ENCODE results near the gene SHLD1.

Gene SHLD1

DNA sequence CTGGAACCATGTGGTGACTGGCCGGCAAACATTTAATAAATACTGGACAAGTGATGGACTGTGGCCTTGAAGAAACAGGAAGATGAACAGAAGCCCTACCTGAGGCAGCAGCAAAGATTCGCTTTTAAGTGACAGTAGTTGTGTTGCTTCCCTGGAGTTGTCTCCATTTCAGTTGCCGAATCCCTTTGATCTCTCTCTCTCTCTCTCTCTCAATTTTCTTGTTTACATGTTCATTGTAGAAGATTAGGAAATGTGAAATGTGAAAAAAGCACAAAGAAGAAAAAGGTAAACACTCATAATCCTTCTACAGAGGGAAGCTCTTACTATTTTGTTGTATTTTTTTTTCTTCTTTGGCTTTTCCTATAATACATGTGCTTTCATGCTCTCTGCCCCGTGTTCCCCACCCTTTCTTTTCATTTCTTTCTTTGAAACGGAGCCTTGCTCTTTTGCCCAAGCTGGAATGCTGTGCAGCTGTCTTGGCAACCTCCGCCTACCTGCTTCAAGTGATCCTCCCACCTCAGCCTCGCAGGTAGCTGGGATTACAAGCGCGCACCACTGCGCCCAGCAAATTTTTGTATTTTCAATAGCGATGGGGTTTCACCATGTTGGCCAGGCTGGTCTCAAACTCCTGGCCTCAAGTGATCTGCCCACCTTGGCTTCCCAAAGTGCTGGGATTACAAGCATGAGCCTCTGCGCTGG, 81.5 kb downstream of the SHLD1 start:
- TF ChIP-seq, protein P1, sequence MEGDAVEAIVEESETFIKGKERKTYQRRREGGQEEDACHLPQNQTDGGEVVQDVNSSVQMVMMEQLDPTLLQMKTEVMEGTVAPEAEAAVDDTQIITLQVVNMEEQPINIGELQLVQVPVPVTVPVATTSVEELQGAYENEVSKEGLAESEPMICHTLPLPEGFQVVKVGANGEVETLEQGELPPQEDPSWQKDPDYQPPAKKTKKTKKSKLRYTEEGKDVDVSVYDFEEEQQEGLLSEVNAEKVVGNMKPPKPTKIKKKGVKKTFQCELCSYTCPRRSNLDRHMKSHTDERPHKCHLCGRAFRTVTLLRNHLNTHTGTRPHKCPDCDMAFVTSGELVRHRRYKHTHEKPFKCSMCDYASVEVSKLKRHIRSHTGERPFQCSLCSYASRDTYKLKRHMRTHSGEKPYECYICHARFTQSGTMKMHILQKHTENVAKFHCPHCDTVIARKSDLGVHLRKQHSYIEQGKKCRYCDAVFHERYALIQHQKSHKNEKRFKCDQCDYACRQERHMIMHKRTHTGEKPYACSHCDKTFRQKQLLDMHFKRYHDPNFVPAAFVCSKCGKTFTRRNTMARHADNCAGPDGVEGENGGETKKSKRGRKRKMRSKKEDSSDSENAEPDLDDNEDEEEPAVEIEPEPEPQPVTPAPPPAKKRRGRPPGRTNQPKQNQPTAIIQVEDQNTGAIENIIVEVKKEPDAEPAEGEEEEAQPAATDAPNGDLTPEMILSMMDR (conservative IDR thresholded peaks at IDR 0.05; ENCODE audit: low read depth, low read length), result no peak
- H3K4me3 ChIP-seq (ENCODE audit: low read depth, low read length), result no peak overlapping the region
- DNase-seq (ENCODE audit: low read depth), result no peak

DNA sequence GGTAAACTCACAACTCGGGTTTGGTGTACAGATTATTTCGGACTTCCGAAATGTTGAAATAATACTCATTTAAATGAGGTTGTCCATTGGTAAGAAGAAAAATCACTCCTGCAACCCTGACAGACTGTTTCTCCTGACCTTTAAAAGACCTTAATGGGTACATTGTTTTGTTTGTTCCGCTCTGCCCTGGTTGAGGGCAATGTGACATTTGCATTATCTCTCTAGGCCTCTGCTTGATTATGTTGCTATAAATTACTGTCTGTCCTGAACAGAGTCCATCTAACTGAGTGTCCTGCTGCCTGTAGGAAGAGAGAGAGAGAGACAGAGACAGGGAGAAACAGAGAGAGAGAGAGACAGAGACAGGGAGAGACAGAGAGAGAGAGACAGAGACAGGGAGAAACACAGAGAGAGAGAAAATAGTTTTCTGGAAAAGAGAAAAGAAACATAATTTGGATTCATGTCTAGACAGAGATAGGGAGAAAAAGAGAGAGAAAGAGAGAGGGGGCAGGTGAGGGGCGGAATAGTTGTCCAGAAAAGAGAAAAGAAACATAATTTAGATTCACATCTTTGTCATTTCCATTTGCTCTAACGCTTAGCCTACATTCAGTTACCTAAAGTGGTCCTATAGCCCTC, 83.2 kb downstream of the SHLD1 start:
- DNase-seq (ENCODE audit: low read depth), result no peak
- no peak overlapping the region for H3K4me3 ChIP-seq (ENCODE audit: low read depth, low read length)
- TF ChIP-seq, protein P1 (conservative IDR thresholded peaks at IDR 0.05; ENCODE audit: low read depth, low read length), result no peak

DNA sequence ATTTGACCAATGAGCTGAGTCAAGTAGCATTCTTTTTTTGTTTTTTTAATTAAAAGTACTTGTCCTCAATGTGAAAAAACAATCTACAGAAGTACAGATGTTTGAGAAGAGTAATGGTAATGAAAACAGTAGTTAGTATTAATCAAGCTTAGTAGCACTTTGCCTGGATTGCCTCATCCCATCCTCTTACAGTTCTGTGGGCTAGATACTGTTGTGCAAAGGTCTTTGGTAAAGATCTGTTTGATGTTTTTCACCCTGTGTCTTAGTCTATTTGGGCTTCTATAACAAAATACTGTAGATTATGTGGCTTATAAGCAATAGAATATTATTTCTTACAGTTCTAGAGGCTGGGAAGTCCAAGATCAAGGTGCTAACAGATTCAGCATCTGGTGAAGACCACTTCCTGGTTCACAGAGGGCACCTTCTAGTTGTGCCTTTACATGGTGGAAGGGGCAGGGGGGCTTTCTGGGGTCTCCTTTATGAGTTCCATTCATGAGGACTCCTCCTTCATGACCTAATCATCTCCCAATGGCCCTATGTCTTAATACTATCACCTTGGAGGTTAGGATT, 84.3 kb downstream of the SHLD1 start:
- no peak overlapping the region for H3K4me3 ChIP-seq (ENCODE audit: low read depth, low read length)
- peak; percentile 31 for DNase-seq (ENCODE audit: low read depth)
- TF ChIP-seq, protein P1 (conservative IDR thresholded peaks at IDR 0.05; ENCODE audit: low read depth, low read length), result no peak

DNA sequence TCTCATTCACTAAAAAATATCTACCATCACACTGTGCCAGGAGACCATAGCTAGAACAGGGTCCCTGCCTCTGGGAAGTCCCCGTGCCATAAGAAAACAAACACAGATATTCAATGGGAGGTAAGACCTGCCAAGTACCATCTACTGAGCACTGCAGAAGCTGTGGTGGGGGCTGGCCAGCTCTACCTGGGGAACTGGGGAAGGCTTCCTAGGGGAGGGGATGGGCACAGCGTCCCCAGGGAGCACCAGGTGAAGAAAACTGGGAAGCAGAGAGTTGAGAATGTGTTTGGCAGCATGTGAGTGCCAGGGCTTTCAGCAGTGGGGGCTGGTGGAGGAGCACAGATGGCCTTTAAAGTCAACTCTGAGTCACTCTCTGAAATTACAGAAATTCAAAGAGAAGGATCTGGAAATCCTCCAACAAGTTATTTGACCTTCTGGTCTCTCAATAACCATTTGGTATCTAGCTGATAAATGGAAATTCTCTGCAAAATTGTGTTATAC, 85.2 kb downstream of the SHLD1 start:
- no peak overlapping the region for H3K4me3 ChIP-seq (ENCODE audit: low read depth, low read length)
- DNase-seq (ENCODE audit: low read depth), result peak; percentile 83
- TF ChIP-seq, protein P1 (conservative IDR thresholded peaks at IDR 0.05; ENCODE audit: low read depth, low read length), result no peak

DNA sequence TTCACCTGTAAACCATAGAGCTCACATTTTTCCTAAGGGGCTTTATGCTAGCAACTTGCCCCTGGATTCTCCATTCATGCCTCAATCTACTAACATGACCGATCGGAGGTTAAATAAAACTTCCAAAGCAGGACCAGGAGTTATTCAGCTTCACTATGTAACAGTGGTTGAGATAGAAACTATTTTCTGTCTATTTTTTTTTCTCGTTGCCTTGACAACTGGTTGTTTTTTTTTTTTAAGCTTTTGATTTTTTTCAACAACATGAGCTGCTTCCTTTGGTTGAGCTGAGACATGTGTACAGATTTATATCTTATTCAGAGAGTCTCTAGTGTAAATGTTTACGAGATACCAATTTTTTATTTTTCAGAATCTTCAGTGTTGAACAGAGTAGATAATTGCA, 85.7 kb downstream of the SHLD1 start:
- H3K4me3 ChIP-seq (ENCODE audit: low read depth, low read length), result no peak overlapping the region
- TF ChIP-seq, protein P1 (conservative IDR thresholded peaks at IDR 0.05; ENCODE audit: low read depth, low read length), result no peak
- peak; percentile 77 for DNase-seq (ENCODE audit: low read depth)

DNA sequence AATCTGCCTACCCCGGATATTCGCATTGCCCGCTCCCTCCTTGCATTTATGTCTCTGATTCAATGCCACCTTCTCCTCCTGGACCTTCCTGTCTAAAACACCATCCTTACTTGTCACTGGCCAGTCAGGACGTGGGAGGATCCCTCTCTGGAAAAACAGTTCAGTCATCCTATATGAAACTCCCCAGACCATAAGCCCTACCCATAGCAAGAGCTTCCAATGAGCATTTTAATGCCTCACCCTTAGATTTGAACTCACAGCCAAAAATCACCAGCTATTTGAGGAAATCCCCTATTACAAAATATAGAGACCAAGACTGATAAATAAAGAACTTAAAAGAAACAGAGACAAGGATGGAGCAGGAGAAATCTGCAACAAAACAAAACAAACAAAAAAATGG, 86.4 kb downstream of the SHLD1 start:
- TF ChIP-seq, protein P1 (conservative IDR thresholded peaks at IDR 0.05; ENCODE audit: low read depth, low read length), result no peak
- H3K4me3 ChIP-seq (ENCODE audit: low read depth, low read length), result no peak overlapping the region
- no peak for DNase-seq (ENCODE audit: low read depth)

Data from choroid plexus epithelial cell (primary cell).